Panc1 (cell line): ENCODE results near the gene SLIT3. TPM values are rescaled to one million over a fixed set of nuclear protein-coding genes. Genes with fewer than 3 reads are reported as not detected.

Experiments
- ATAC-seq: fragments of 200-7000 bp; cut with Tn5 transposase; 2 replicates; pipeline ENCODE4 v1.9.1; 2020; ENCODE audit warnings: mild to moderate bottlenecking, moderate library complexity
- BruUV-seq: library from RNA; stranded (reverse); fragments of 400-500 nt; replicated peaks from 2 replicates; lab custom pipeline; 2021; lab: Mats Ljungman, UMichigan
- CTCF ChIA-PET: fragments of 300-600 bp; sonication (Branson Sonifier 250); formaldehyde crosslinking; loops from one replicate; lab custom pipeline; 2022; ENCODE audit warnings: antibody characterized with exemption; lab: Charles Lee
- POLR2A ChIA-PET: fragments of 300-600 bp; sonication (Branson Sonifier 250); formaldehyde crosslinking; loops from one replicate; lab custom pipeline; 2022; ENCODE audit warnings: antibody characterized with exemption; lab: Charles Lee
- DNase-seq: peaks from one replicate; pipeline ENCODE4 v3.0.0-alpha.2; 2010; ENCODE audit warnings: low read depth, low spot score
- H3K27ac ChIP-seq: 2 replicates; pipeline ENCODE4 v1.5.1; 2011; ENCODE audit warnings: mild to moderate bottlenecking, low read length, inconsistent platforms
- H3K27me3 ChIP-seq: fragments of 200-500 bp; sonication (Bioruptor generic); 2 replicates; pipeline ENCODE4 v1.6.0; 2014; ENCODE audit warnings: low read length, inconsistent platforms; ENCODE audit not compliant: control insufficient read depth, insufficient read depth
- H3K36me3 ChIP-seq: fragments of 200-500 bp; sonication (Bioruptor generic); 2 replicates; pipeline ENCODE4 v1.5.1; 2014; ENCODE audit warnings: inconsistent platforms, mild to moderate bottlenecking, low read length, moderate library complexity; ENCODE audit not compliant: control insufficient read depth, insufficient read depth
- H3K4me1 ChIP-seq: 2 replicates; pipeline ENCODE4 v1.5.1; 2011; ENCODE audit warnings: inconsistent platforms, mild to moderate bottlenecking, low read length, moderate library complexity; ENCODE audit not compliant: control insufficient read depth, insufficient read depth
- H3K4me3 ChIP-seq, 2 experiments: 2 replicates each; pipeline ENCODE4 v1.5.1; 2011 to 2012; ENCODE audit warnings: low read depth in 2 of 2, low read length in 2 of 2, mild to moderate bottlenecking in 2 of 2, inconsistent platforms in 1 of 2, moderate library complexity in 1 of 2
- H3K9me3 ChIP-seq: fragments of 200-500 bp; sonication (Bioruptor generic); 2 replicates; pipeline ENCODE4 v1.5.1; 2014; ENCODE audit warnings: low read depth, mild to moderate bottlenecking, inconsistent platforms, low read length, moderate library complexity; ENCODE audit not compliant: control insufficient read depth, insufficient read depth
- CTCF ChIP-seq: fragments of 450-650 bp; IDR thresholded peaks from 2 replicates; pipeline ENCODE4 v1.5.1; 2017; ENCODE audit warnings: mild to moderate bottlenecking
- POLR2AphosphoS5 ChIP-seq: IDR thresholded peaks from 2 replicates; pipeline ENCODE4 v1.6.1; 2012; ENCODE audit warnings: mild to moderate bottlenecking, low read depth, low read length, moderate library complexity
- REST ChIP-seq, 2 experiments: IDR thresholded peaks; 2 replicates each; pipeline ENCODE4 v1.6.1; 2011 to 2012; ENCODE audit warnings: low read depth in 2 of 2, control low read depth in 1 of 2, low read length in 1 of 2, mild to moderate bottlenecking in 1 of 2, moderate library complexity in 1 of 2; ENCODE audit not compliant: insufficient read depth in 1 of 2
- SIN3A ChIP-seq: IDR thresholded peaks from 2 replicates; pipeline ENCODE4 v1.6.1; 2012; ENCODE audit warnings: low read depth, mild to moderate bottlenecking, low read length, moderate library complexity, borderline replicate concordance; ENCODE audit not compliant: insufficient read depth
- TCF7L2 ChIP-seq: IDR thresholded peaks from 2 replicates; pipeline ENCODE4 v1.6.1; 2011; ENCODE audit warnings: mild to moderate bottlenecking, low read depth, low read length, inconsistent platforms
- in situ Hi-C: cut with HindIII; loops from 2 replicates; pipeline ENCODE4 v1.10.0; 2016; ENCODE audit warnings: low sequenced_read_pairs, low pct_unique_long_range_greater_than_20kb
- intact Hi-C: fragments of 100-400 bp; cut with micrococcal nuclease; formaldehyde crosslinking; loops from one replicate; pipeline ENCODE4 v1.10.0; 2022; ENCODE audit not compliant: unreplicated experiment
- total RNA-seq: library from RNA; stranded (reverse); gene quantifications from one replicate; pipeline ENCODE4 v1.2.1, GENCODE V29; 2021; ENCODE audit not compliant: unreplicated experiment

The SLIT3 gene
- total RNA-seq, 1 experiment from 2014 or later: 26.4 TPM

GRCh38 chr5:168613396-168613795 lies 687.5 kb downstream of the SLIT3 start:
- ATAC-seq: no peak
- BruUV-seq: no TSS peak
- ChIA-PET CTCF (no interaction called here), POLR2A (no interaction called here)
- in situ Hi-C loops: no loop called here
- no peak overlapping the region for H3K27ac ChIP-seq
- H3K9me3 ChIP-seq: no peaks in the 10 kb centered on the region
- TF ChIP-seq SIN3A (no peak), CTCF (no peak), POLR2AphosphoS5 (no peak), TCF7L2 (no peak), REST (IDR thresholded peaks at IDR 0.05; ENCODE audit: insufficient read depth in 1 of 2, low read depth in 2 of 2, low read length in 1 of 2) (no peak)
- H3K27me3 ChIP-seq: no peaks in the 10 kb centered on the region
- DNase-seq: no peak
- no peaks in the 10 kb centered on the region for H3K36me3 ChIP-seq
- H3K4me3 ChIP-seq: no peak overlapping the region
- H3K4me1 ChIP-seq: no peaks in the 10 kb centered on the region
- intact Hi-C loops: no loop called here

- BruUV-seq: no TSS peak
- CTCF ChIA-PET: no interaction called here
Measured at GRCh38 chr5:168612996-168613395, 687.9 kb downstream of the SLIT3 start.

More at GRCh38 chr5:168612996-168613395, 687.9 kb downstream of the SLIT3 start:
- ATAC-seq (no peak), DNase-seq (no peak)
- Histone ChIP-seq H3K4me3 (no peak overlapping the region), H3K36me3 (no peaks in the 10 kb centered on the region), H3K4me1 (no peaks in the 10 kb centered on the region), H3K9me3 (no peaks in the 10 kb centered on the region), H3K27ac (no peak overlapping the region), H3K27me3 (no peaks in the 10 kb centered on the region)
- TF ChIP-seq POLR2AphosphoS5 (no peak), CTCF (no peak), REST (IDR thresholded peaks at IDR 0.05; ENCODE audit: insufficient read depth in 1 of 2, low read depth in 2 of 2, low read length in 1 of 2) (no peak), TCF7L2 (no peak), SIN3A (no peak)
- in situ Hi-C loops (no loop called here), intact Hi-C loops (no loop called here)
- POLR2A ChIA-PET: no interaction called here
